Stimulated activated CD4-positive, alpha-beta T cell treated with anti-CD3 and anti-CD28 coated beads, Interleukin-4, amount 100 ng/mL, for 1 hour (primary cell): ENCODE data around the gene GPR152.

Experiments used
- DNase-seq: peaks from one replicate; pipeline ENCODE4 v3.0.0-alpha.2; 2020

Gene GPR152

GRCh38 chr11:67463680-67464410 lies 11.3 kb upstream of the GPR152 start:
- no peak for DNase-seq

- DNase-seq = no peak
These were observed 10.7 kb upstream of the GPR152 start for GRCh38 chr11:67463186-67463585.

- DNase-seq = no peak
These were observed 5.7 kb upstream of the GPR152 start for GRCh38 chr11:67458266-67458665.

GRCh38 chr11:67457453-67457852 lies 4.9 kb upstream of the GPR152 start:
- no peak for DNase-seq

- DNase-seq = no peak
These were observed 3.7 kb upstream of the GPR152 start for GRCh38 chr11:67456068-67456705.

GRCh38 chr11:67455054-67455453 lies 2.5 kb upstream of the GPR152 start, which contains the start of gene CABP4:
Gene CABP4 (plus strand): TSS chr11:67455354. CDS start chr11:67455424, 70 bp downstream.
- DNase-seq = no peak

GRCh38 chr11:67453816-67454732 lies 1.5 kb upstream of the GPR152 start:
- no peak for DNase-seq

GRCh38 chr11:67451658-67451976 lies 912 bp downstream of the GPR152 start:
- DNase-seq = no peak

- no peak for DNase-seq
These were observed 1.5 kb downstream of the GPR152 start for GRCh38 chr11:67450796-67451657.

GRCh38 chr11:67449116-67449844 lies 3.2 kb downstream of the GPR152 start:
- no peak for DNase-seq

- no peak for DNase-seq
These were observed 4.3 kb downstream of the GPR152 start for GRCh38 chr11:67448220-67448609.

- no peak for DNase-seq
These were observed 7.0 kb downstream of the GPR152 start for GRCh38 chr11:67445515-67445914.

GRCh38 chr11:67442504-67443404 lies 9.8 kb downstream of the GPR152 start:
- no peak for DNase-seq

GRCh38 chr11:67441731-67442351 lies 10.7 kb downstream of the GPR152 start:
- no peak for DNase-seq

- no peak for DNase-seq
These were observed 11.4 kb downstream of the GPR152 start for GRCh38 chr11:67441098-67441563.

- no peak for DNase-seq
These were observed 12.1 kb downstream of the GPR152 start for GRCh38 chr11:67440229-67441097.

GRCh38 chr11:67439321-67440228 lies 13.0 kb downstream of the GPR152 start:
- peak; percentile 30 for DNase-seq
